Astrocyte (in vitro differentiated cells and primary cell): ENCODE results near the gene OVOL2. TPM values are rescaled to one million over a fixed set of nuclear protein-coding genes. Genes with fewer than 3 reads are reported as not detected.
"Not testable (repeated sequence)": the region's sequence is repeated elsewhere in the genome, so short reads cannot be mapped to it uniquely, and the experiment has no call there.

ENCODE experiments used
- DNase-seq: peaks from one replicate; pipeline ENCODE4 v3.0.0-alpha.2; 2010; ENCODE audit warnings: low read depth
- FAIRE-seq: peaks from 2 replicates; lab custom pipeline; 2011; peaks lifted over from hg19 to GRCh38; lab: Jason Lieb, UNC
- H2AFZ ChIP-seq: 2 replicates; pipeline ENCODE4 v1.6.0; 2012; ENCODE audit warnings: low read depth, low read length, inconsistent platforms
- H3K27ac ChIP-seq: 2 replicates; pipeline ENCODE4 v1.5.1; 2011; ENCODE audit warnings: low read depth, low read length, inconsistent platforms
- H3K27me3 ChIP-seq: 2 replicates; pipeline ENCODE4 v1.6.0; 2011; ENCODE audit warnings: low read length, inconsistent platforms; ENCODE audit not compliant: insufficient read depth
- H3K36me3 ChIP-seq: 2 replicates; pipeline ENCODE4 v1.5.1; 2011; ENCODE audit warnings: low read length, inconsistent platforms; ENCODE audit not compliant: insufficient read depth
- H3K4me1 ChIP-seq: 2 replicates; pipeline ENCODE4 v1.5.1; 2011; ENCODE audit warnings: low read length, inconsistent platforms; ENCODE audit not compliant: insufficient read depth
- H3K4me2 ChIP-seq: 2 replicates; pipeline ENCODE4 v1.6.0; 2012; ENCODE audit warnings: low read length, inconsistent platforms
- H3K4me3 ChIP-seq: 2 replicates; pipeline ENCODE4 v1.5.1; 2011; ENCODE audit warnings: low read depth, mild to moderate bottlenecking, low read length, inconsistent platforms; ENCODE audit not compliant: insufficient read depth
- H3K79me2 ChIP-seq: 2 replicates; pipeline ENCODE4 v1.6.0; 2012; ENCODE audit warnings: mild to moderate bottlenecking, low read length, inconsistent platforms; ENCODE audit not compliant: insufficient read depth
- H3K9ac ChIP-seq: 2 replicates; pipeline ENCODE4 v1.6.0; 2012; ENCODE audit warnings: mild to moderate bottlenecking, low read length, inconsistent platforms
- H3K9me3 ChIP-seq: 2 replicates; pipeline ENCODE4 v1.5.1; 2012; ENCODE audit warnings: low read depth, mild to moderate bottlenecking, low read length, inconsistent platforms; ENCODE audit not compliant: insufficient read depth
- H4K20me1 ChIP-seq: 2 replicates; pipeline ENCODE4 v1.6.0; 2012; ENCODE audit warnings: low read length, inconsistent platforms; ENCODE audit not compliant: insufficient read depth
- H3K27ac Mint-ChIP-seq: one replicate; pipeline ENCODE4 v1.8.0; 2021; ENCODE audit warnings: mild to moderate bottlenecking, mixed read lengths; ENCODE audit not compliant: unreplicated experiment
- H3K27me3 Mint-ChIP-seq: one replicate; pipeline ENCODE4 v1.8.0; 2021; ENCODE audit warnings: low read depth, mixed read lengths; ENCODE audit not compliant: unreplicated experiment
- H3K36me3 Mint-ChIP-seq: one replicate; pipeline ENCODE4 v1.8.0; 2021; ENCODE audit warnings: low read depth, mixed read lengths; ENCODE audit not compliant: unreplicated experiment
- H3K4me1 Mint-ChIP-seq: one replicate; pipeline ENCODE4 v1.8.0; 2021; ENCODE audit warnings: low read depth, mixed read lengths; ENCODE audit not compliant: unreplicated experiment
- H3K4me3 Mint-ChIP-seq: one replicate; pipeline ENCODE4 v1.8.0; 2021; ENCODE audit warnings: mild to moderate bottlenecking, moderate library complexity, mixed read lengths; ENCODE audit not compliant: unreplicated experiment
- H3K9me3 Mint-ChIP-seq: one replicate; pipeline ENCODE4 v1.8.0; 2021; ENCODE audit warnings: mild to moderate bottlenecking, mixed read lengths; ENCODE audit not compliant: unreplicated experiment
- CTCF ChIP-seq: IDR thresholded peaks from 2 replicates; pipeline ENCODE4 v1.5.1; 2011; ENCODE audit warnings: low read depth, mild to moderate bottlenecking, inconsistent platforms, low read length, moderate library complexity; ENCODE audit not compliant: insufficient read depth
- EZH2 ChIP-seq: IDR thresholded peaks from 2 replicates; pipeline ENCODE4 v1.6.1; 2012; ENCODE audit warnings: mild to moderate bottlenecking, low read length, inconsistent platforms; ENCODE audit not compliant: insufficient read depth
- total RNA-seq: library from RNA; stranded (reverse); gene quantifications from 2 replicates; pipeline ENCODE4 v1.2.1, GENCODE V29; 2021

OVOL2 gene
- total RNA-seq, 1 donor from 2014 or later: 0.57 TPM

DNA sequence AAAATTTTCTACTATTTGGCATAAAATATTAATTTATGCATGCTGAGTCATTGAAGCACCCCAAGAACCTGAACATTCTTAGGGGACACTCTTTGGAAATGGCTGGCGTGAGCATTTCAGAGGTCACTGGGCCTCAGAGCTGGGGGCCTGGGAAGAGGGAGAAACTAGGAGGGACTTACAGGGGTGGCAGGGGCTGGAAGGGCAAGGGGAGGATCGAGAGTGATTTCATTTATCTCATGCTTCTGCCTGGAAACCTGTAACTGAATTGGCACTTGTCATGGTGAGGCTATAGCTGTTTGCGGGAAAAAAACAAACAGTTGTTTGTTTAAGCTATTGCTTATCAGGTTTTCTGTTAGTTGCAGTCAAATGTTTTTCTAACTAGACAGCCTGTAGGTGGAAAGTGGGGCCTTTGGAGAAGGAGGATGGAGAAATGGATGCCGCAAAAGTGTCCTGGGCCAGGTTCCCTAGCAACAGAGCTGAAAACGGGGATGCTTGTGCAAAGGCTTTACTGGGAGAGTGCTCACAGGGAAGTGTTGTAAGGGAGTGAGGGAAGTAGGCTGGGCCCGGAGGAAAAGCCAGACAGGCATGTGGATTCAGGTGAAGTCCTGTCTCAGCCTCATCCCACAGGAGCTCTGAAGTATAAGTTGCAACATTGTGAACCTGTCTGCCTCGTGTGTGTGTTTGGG lies 43.6 kb upstream of the OVOL2 start:
- Histone ChIP-seq H3K9me3 (no peaks in the 10 kb centered on the region), H3K79me2 (no peaks in the 10 kb centered on the region), H3K4me2 (no peak overlapping the region), H3K36me3 (no peaks in the 10 kb centered on the region), H2AFZ (no peak overlapping the region), H4K20me1 (no peaks in the 10 kb centered on the region), H3K27me3 (no peaks in the 10 kb centered on the region), H3K4me1 (no peaks in the 10 kb centered on the region), H3K4me3 (no peak overlapping the region), H3K27ac (no peak overlapping the region), H3K9ac (no peak overlapping the region)
- H3K27ac Mint-ChIP-seq: no peak overlapping the region
- H3K4me1 Mint-ChIP-seq: peaks cover 5% of the 10 kb centered on the region
- DNase-seq: no peak
- peaks cover 2% of the 10 kb centered on the region for H3K9me3 Mint-ChIP-seq
- no peak for TF ChIP-seq EZH2
- TF ChIP-seq CTCF: no peak
- H3K4me3 Mint-ChIP-seq: no peak overlapping the region
- peaks cover 12% of the 10 kb centered on the region for H3K27me3 Mint-ChIP-seq
- no peak for FAIRE-seq
- H3K36me3 Mint-ChIP-seq: no peaks in the 10 kb centered on the region

GRCh38 chr20:18100569-18100968 lies 42.9 kb upstream of the OVOL2 start:
- not testable (repeated sequence) for H3K27me3 ChIP-seq, DNase-seq, H3K27ac ChIP-seq, H3K9ac ChIP-seq, H3K4me1 ChIP-seq, H3K79me2 ChIP-seq, H3K4me2 ChIP-seq, H3K9me3 Mint-ChIP-seq, H3K36me3 Mint-ChIP-seq, H3K9me3 ChIP-seq, H3K4me1 Mint-ChIP-seq, FAIRE-seq, H3K4me3 Mint-ChIP-seq, H3K36me3 ChIP-seq, H3K4me3 ChIP-seq, H4K20me1 ChIP-seq, H3K27ac Mint-ChIP-seq, H2AFZ ChIP-seq
- H3K27me3 Mint-ChIP-seq: peaks cover 12% of the 10 kb centered on the region

- H3K4me3 Mint-ChIP-seq: no peak overlapping the region
- H3K27ac Mint-ChIP-seq: no peak overlapping the region
- Histone ChIP-seq H2AFZ (no peak overlapping the region), H3K79me2 (no peaks in the 10 kb centered on the region), H3K9me3 (no peaks in the 10 kb centered on the region), H4K20me1 (no peaks in the 10 kb centered on the region), H3K36me3 (no peaks in the 10 kb centered on the region), H3K4me1 (no peaks in the 10 kb centered on the region), H3K27ac (no peak overlapping the region), H3K27me3 (no peaks in the 10 kb centered on the region), H3K4me2 (no peak overlapping the region), H3K9ac (no peak overlapping the region), H3K4me3 (no peak overlapping the region)
- no peaks in the 10 kb centered on the region for H3K36me3 Mint-ChIP-seq
- H3K27me3 Mint-ChIP-seq: peaks cover 16% of the 10 kb centered on the region
- FAIRE-seq (no peak), DNase-seq (no peak)
- no peaks in the 10 kb centered on the region for H3K9me3 Mint-ChIP-seq
- peaks cover 5% of the 10 kb centered on the region for H3K4me1 Mint-ChIP-seq
- TF ChIP-seq EZH2 (no peak), CTCF (no peak)
Measured at GRCh38 chr20:18094191-18094590, 36.5 kb upstream of the OVOL2 start.
